CD4-positive, alpha-beta T cell treated with Interleukin-6 at 100 ng/mL for 8 hours (primary cell): ENCODE results near the gene DDX4.

Experiments
- DNase-seq: peaks from one replicate; pipeline ENCODE4 v3.0.0-alpha.2; 2020; ENCODE audit warnings: mixed read lengths, low spot score

DDX4 gene

DNA sequence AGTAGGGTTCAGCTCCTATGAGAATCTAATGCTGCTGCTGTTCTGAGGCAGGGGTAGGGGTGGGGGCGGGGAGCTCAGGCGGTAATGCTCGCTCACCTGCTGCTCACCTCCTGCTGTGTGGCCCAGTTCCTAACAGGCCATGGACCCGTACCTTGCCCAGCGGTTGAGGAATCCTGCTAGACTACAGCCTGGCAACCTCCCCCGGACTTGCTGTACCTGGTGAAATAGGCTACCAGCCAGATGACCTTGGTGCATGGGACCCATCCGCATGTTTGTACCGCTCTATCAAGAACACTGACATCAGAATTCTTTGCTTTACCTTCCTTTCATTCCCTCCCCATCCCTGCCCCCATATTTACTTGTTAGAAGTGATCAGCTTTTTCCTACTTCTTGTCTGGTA, 128.6 kb downstream of the DDX4 start:
- no peak for DNase-seq
